ENCODE data around the gene PCSK1N. TPM values are rescaled to one million over a fixed set of nuclear protein-coding genes. Genes with fewer than 3 reads are reported as not detected.

The PCSK1N gene
- total RNA-seq, 1 experiment from 2014 or later, result 1.8 TPM

- no peak for DNase-seq (ENCODE audit: low read depth)
Observed at GRCh38 chrX:48790477-48790876, 44.9 kb downstream of the PCSK1N start.

DNA sequence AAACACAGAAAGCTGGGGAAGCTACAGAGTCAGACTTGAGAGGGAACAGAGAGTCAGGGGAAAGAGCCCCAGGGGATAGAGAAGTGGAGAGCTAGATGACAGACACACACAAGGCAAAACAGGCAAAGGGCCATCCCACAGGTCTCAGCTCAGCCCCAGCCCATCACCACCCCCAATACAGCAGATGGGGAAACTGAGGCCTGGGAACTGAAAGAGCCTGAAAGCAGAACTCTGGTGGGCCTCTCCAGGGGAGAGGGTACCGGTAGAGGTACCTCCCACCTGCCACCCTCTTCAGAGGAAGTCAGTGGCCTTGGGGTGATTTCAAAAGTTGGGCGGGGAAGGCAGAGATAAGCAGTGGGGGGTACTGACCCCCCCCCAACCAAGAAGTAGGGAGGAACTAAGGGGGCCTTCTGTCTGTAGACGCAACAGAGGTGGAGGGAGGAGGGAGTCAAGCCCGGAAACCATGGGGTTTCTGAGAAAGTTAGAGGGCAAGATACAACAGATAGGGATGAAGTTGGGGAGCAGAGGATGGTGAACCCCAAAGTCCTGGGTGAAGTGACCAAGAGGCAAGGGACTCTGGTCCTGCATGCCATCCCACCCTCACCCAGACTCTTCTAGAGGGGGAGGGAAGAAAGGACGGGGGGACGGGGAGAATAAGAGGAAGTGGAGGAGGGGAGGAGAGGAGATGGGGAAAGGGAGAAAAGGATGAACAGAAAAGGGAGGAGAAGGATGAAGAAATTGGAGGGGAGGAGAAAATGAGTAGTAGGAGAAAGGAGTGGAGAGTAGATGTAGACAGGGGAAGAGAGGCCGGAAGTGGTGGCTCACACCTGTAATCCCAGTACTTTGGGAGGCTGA is 45.8 kb downstream of the PCSK1N start:
- no peak for DNase-seq (ENCODE audit: low read depth)

DNA sequence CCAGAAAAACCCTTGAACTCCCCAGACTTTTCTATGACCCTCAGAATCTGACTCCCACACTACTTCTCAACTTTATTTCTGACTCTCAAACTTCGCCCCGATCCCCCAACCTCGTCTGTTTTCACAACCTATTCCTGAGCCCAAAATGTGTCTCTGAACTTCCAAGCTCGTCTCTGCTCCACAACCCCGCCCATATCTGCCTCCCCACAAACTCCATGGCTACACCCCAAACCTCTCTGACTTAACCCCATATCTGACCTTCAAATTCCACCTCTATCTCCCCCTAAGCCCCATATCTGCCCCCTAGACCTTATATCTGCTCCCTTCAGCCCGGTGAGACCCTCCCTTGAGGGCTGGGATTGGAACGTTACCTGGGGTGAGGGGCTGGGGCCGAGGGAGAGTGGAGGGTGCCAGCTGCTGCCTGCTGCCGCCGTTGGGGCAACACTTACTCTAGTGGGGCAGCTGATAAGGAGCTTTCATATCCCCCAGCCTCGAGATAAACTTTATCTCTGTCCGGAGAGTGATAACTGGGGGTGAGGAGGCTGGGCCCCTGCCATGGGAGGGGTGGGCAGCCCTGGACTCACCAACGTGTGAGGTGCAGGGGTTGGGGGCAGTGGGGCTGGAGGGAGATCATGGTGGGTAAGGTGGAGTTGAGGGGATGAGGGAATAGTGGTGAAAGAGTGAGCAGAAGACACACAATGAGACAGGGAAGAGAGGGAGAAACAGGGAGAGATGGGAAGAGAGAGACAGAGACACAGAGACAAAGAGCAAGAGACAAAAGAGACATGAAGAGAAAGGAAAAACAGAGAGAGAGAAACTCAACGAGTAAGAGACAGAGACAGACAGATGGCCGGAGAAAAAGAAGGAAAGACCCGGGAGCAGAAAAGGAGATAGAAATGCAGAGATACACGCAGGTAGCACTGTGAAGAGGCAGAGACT is 47.6 kb downstream of the PCSK1N start:
- no peak for DNase-seq (ENCODE audit: low read depth)

- no peak for DNase-seq (ENCODE audit: low read depth)
Observed at GRCh38 chrX:48786825-48787504, 48.4 kb downstream of the PCSK1N start.

GRCh38 chrX:48786341-48786800 is 49.0 kb downstream of the PCSK1N start, which contains the start of gene GATA1:
GATA1 (plus strand) TSS chrX:48786590; CDS start chrX:48791110, 4,520 bp downstream.
- DNase-seq (ENCODE audit: low read depth), result no peak

DNA sequence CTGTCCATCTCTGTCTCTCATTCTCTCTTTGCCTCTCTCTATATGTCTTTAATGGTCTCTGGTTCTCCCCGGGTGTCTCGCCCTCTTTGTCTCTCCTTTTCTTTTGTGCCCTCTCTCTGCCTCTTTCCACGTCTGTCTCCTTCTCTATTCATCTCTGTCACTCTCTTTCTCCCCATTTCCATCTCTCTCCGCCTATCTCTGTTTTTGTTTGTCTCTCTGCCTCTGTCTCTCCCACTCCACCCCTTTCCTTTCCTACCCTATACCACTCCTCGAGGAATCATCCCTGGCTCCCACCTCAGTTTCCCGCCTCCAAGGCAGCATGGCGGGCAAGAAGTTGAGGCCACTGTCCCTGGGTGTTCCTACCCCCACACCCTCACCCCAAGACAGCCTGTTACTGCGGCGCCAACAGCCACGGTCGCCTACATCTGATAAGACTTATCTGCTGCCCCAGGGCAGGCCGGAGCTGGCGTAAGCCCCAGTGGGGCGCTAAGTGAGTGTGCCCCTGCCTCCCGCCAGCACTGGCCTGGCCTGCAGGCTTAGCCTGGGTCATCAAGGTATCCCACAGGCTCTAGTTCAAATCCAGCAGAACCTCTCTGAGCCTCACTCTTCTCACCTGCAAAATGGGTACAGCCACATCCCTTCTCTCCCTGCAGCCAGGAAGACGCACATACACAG is 49.7 kb downstream of the PCSK1N start:
- no peak for DNase-seq (ENCODE audit: low read depth)

DNA sequence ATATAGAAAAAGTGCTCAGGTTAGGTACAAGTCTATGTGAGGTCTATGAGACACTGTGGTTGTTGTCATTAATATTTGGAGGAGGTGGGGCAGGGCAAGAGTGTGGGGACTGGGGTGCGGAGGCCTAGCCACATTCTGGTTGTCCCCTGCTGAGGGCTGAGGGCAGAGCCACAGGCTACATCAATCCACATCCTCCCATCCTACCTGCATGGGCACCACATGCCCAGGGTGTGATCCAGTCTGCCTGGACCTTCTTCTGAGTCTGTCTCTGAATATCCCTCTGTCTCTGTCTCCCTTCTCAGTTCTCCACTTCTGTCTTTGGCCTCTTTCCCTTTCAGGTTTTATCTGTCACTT is 50.2 kb downstream of the PCSK1N start:
- no peak for DNase-seq (ENCODE audit: low read depth)

DNA sequence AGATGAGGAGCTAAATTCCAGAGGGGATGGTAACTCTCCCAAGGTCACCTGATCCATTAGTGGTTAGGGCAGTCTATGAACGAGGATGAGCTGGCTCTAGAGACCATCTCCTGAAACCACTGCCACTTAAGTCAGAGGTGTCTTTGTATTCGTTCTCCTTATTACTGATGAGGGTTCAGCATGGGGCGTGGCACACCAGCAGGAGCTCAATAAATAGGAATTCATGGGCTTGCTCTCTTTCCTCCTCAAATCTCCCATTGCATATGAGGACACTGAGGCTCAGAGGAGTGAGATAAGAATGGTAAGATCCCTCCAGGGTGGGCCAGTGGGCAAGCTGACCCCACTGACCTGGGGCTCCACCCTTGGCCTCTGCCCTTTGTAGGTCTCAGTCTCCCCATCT is 50.7 kb downstream of the PCSK1N start:
- no peak for DNase-seq (ENCODE audit: low read depth)

DNA sequence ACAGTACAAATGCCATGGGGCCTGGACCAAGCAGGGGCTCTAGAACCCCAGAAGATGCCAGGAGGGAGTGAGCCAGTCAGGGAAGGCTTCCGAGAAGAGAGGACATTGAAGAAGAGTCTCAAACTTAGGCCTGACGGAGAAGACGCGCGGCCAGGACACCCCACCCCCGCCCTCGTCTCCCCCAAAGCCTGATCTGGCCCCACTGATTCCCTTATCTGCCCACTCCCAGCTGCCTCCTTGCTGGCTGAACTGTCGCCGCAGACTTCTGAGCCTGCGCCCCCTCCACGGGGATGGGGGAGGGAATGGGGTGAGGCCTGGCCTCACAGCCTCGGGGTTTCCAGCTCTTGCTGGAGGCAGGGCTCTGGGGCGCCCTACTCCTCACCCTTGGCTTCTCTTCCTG is 52.6 kb downstream of the PCSK1N start:
- DNase-seq (ENCODE audit: low read depth), result no peak

DNA sequence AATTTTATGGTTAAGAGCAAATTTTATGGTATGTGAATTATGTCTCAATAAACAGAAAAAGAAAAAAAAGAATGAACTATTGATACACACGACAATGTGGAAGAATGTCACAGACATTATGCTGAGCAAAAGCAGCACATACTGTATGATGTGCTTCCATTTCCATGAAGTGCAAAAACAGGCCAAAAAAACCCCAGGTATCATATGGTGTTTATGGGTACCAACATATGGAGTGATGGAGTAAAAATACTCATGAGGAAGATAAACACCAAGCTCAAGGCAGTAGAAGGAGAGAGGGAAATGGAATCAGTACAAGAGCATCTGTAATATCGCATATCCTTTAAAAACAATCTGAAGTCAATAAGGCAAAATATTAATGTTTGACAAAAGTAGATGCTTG is 53.2 kb downstream of the PCSK1N start:
- no peak for DNase-seq (ENCODE audit: low read depth)

DNA sequence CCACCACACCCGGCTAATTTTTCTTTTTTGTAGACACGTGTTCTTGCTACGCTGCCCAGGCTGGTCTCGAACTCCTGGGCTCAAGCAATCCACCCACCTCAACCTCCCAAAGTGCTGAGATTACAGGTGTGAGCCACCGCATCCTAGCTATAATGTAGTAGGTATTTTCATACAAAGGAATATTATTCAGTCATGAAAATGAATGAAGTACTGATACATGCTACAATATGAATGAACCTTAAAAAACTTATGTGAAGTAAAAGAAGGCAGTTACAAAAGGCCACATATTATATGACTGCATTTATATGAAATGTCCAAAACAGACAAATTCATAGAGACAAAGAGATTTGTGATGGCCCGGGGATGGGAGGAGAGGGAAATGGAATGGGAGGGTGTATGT is 53.7 kb downstream of the PCSK1N start:
- no peak for DNase-seq (ENCODE audit: low read depth)

Other genes starting within 250 kb of the PCSK1N start
- 131 and 133 TPM in 2 replicates for gene WDR13, start 238.1 kb downstream of the PCSK1N start, total RNA-seq (2014; rRNA removed)
- gene WAS, start 151.8 kb downstream of the PCSK1N start, total RNA-seq (2014; rRNA removed), result not detected in 2 replicates
- 13.0 and 14.8 TPM in 2 replicates for gene SUV39H1, start 138.9 kb downstream of the PCSK1N start, total RNA-seq (2014; rRNA removed)
- gene GLOD5, start 73.9 kb downstream of the PCSK1N start, total RNA-seq (2014; rRNA removed), result not detected in 2 replicates
- not detected in 2 replicates for gene GATA1, start 49.0 kb downstream of the PCSK1N start, total RNA-seq (2014; rRNA removed)
- 49.1 and 71.2 TPM in 2 replicates for gene HDAC6, start 33.5 kb downstream of the PCSK1N start, total RNA-seq (2014; rRNA removed)
- gene ERAS, start 9.1 kb downstream of the PCSK1N start, total RNA-seq (2014; rRNA removed), result not detected in 2 replicates
- gene TIMM17B, start 62.2 kb upstream of the PCSK1N start, total RNA-seq (2014; rRNA removed), result 36.6 and 41.2 TPM in 2 replicates
- 43.9 and 53.2 TPM in 2 replicates for gene PQBP1, start 62.3 kb upstream of the PCSK1N start, total RNA-seq (2014; rRNA removed)
- 25.4 and 30.4 TPM in 2 replicates for gene SLC35A2, start 76.0 kb upstream of the PCSK1N start, total RNA-seq (2014; rRNA removed)
- 8.8 and 10.7 TPM in 2 replicates for gene PIM2, start 83.4 kb upstream of the PCSK1N start, total RNA-seq (2014; rRNA removed)
- 27.8 and 40.2 TPM in 2 replicates for gene OTUD5, start 122.0 kb upstream of the PCSK1N start, total RNA-seq (2014; rRNA removed)
- gene KCND1, start 136.2 kb upstream of the PCSK1N start, total RNA-seq (2014; rRNA removed), result 0.32 and 0.69 TPM in 2 replicates
- gene GRIPAP1, start 166.7 kb upstream of the PCSK1N start, total RNA-seq (2014; rRNA removed), result 22.3 and 25.5 TPM in 2 replicates
- gene TFE3, start 207.7 kb upstream of the PCSK1N start, total RNA-seq (2014; rRNA removed), result 58.9 and 61.5 TPM in 2 replicates
- not detected in 2 replicates for gene CCDC120, start 223.4 kb upstream of the PCSK1N start, total RNA-seq (2014; rRNA removed)
- gene PRAF2, start 238.4 kb upstream of the PCSK1N start, total RNA-seq (2014; rRNA removed), result 17.5 and 18.5 TPM in 2 replicates
- gene WDR45, start 244.3 kb upstream of the PCSK1N start, total RNA-seq (2014; rRNA removed), result 44.9 and 52.1 TPM in 2 replicates